ENCODE data around the gene MOGAT1. TPM values are rescaled to one million over a fixed set of nuclear protein-coding genes. Genes with fewer than 3 reads are reported as not detected.
A peak's percentile ranks its signal among the peaks of the same experiment; 100 is the strongest.

MOGAT1 gene
- total and polyA plus RNA-seq, 2 of the 13 experiments (the other 11 are each of a cell fraction or from before 2014, with no cell fraction given): 0.98 to 4.3 TPM

DNA sequence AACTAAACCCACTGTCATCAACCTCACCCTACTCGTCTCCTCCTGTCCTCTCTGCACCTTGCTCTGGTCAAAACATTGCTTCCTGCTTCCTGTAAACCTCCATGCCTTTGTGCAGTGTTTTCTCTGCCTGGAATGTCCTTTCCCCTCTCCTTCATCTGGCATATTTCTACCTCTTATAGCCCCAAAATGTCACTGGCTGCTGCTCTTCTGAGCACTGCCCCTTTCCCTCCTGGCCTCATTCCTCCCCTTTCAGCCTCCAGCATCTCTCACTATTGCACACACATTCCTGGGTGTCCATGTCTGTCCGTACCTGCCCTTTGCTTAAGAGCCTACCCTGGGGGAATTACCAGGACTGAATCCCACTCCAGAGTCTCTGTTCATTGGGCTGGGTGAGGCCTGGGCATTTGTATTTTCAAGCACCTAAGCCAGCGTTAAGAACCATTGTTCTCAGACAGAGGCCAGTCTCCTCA lies 84.9 kb downstream of the MOGAT1 start (continued):
- TF ChIP-seq, protein P1, sequence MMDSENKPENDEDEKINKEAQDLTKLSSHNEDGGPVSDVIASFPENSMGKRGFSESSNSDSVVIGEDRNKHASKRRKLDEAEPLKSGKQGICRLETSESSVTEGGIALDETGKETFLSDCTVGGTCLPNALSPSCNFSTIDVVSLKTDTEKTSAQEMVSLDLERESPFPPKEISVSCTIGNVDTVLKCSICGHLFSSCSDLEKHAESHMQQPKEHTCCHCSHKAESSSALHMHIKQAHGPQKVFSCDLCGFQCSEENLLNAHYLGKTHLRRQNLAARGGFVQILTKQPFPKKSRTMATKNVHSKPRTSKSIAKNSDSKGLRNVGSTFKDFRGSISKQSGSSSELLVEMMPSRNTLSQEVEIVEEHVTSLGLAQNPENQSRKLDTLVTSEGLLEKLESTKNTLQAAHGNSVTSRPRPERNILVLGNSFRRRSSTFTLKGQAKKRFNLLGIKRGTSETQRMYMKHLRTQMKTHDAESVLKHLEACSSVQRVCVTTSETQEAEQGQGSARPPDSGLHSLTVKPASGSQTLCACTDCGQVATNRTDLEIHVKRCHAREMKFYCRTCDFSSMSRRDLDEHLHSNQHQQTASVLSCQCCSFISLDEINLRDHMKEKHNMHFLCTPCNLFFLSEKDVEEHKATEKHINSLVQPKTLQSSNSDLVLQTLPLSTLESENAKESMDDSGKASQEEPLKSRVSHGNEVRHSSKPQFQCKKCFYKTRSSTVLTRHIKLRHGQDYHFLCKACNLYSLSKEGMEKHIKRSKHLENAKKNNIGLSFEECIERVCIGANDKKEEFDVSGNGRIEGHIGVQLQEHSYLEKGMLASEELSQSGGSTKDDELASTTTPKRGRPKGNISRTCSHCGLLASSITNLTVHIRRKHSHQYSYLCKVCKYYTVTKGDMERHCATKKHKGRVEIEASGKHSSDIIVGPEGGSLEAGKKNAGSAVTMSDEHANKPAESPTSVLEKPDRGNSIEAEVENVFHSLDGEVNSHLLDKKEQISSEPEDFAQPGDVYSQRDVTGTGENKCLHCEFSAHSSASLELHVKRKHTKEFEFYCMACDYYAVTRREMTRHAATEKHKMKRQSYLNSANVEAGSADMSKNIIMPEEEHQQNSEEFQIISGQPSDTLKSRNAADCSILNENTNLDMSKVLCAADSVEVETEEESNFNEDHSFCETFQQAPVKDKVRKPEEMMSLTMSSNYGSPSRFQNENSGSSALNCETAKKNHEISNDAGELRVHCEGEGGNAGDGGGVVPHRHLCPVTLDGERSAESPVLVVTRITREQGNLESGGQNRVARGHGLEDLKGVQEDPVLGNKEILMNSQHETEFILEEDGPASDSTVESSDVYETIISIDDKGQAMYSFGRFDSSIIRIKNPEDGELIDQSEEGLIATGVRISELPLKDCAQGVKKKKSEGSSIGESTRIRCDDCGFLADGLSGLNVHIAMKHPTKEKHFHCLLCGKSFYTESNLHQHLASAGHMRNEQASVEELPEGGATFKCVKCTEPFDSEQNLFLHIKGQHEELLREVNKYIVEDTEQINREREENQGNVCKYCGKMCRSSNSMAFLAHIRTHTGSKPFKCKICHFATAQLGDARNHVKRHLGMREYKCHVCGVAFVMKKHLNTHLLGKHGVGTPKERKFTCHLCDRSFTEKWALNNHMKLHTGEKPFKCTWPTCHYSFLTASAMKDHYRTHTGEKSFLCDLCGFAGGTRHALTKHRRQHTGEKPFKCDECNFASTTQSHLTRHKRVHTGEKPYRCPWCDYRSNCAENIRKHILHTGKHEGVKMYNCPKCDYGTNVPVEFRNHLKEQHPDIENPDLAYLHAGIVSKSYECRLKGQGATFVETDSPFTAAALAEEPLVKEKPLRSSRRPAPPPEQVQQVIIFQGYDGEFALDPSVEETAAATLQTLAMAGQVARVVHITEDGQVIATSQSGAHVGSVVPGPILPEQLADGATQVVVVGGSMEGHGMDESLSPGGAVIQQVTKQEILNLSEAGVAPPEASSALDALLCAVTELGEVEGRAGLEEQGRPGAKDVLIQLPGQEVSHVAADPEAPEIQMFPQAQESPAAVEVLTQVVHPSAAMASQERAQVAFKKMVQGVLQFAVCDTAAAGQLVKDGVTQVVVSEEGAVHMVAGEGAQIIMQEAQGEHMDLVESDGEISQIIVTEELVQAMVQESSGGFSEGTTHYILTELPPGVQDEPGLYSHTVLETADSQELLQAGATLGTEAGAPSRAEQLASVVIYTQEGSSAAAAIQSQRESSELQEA (CRISPR knock-in tag; IDR thresholded peaks at IDR 0.05; ENCODE audit: not compliant biosample characterization): peak; percentile 25
- TF ChIP-seq MEIS1 (CRISPR knock-in tag; IDR thresholded peaks at IDR 0.05; ENCODE audit: borderline replicate concordance) (0 out of 2 replicates have a peak, but pooled peaks have one; percentile 43), GTF3A (CRISPR knock-in tag; conservative IDR thresholded peaks at IDR 0.05) (0 out of 2 replicates have a peak, but pooled peaks have one; percentile 62), ZNF83 (CRISPR knock-in tag; IDR thresholded peaks at IDR 0.05; ENCODE audit: borderline replicate concordance) (no peak), TEAD3 (CRISPR knock-in tag; optimal IDR thresholded peaks at IDR 0.05; ENCODE audit: borderline replicate concordance) (peak; percentile 95), KLF11 (CRISPR knock-in tag; IDR thresholded peaks at IDR 0.05) (no peak)
- TF ChIP-seq, protein P2, sequence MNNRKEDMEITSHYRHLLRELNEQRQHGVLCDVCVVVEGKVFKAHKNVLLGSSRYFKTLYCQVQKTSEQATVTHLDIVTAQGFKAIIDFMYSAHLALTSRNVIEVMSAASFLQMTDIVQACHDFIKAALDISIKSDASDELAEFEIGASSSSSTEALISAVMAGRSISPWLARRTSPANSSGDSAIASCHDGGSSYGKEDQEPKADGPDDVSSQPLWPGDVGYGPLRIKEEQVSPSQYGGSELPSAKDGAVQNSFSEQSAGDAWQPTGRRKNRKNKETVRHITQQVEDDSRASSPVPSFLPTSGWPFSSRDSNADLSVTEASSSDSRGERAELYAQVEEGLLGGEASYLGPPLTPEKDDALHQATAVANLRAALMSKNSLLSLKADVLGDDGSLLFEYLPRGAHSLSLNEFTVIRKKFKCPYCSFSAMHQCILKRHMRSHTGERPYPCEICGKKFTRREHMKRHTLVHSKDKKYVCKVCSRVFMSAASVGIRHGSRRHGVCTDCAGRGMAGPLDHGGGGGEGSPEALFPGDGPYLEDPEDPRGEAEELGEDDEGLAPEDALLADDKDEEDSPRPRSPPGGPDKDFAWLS (CRISPR knock-in tag; IDR thresholded peaks at IDR 0.05; ENCODE audit: borderline replicate concordance): no peak
- TF ChIP-seq, protein P3, sequence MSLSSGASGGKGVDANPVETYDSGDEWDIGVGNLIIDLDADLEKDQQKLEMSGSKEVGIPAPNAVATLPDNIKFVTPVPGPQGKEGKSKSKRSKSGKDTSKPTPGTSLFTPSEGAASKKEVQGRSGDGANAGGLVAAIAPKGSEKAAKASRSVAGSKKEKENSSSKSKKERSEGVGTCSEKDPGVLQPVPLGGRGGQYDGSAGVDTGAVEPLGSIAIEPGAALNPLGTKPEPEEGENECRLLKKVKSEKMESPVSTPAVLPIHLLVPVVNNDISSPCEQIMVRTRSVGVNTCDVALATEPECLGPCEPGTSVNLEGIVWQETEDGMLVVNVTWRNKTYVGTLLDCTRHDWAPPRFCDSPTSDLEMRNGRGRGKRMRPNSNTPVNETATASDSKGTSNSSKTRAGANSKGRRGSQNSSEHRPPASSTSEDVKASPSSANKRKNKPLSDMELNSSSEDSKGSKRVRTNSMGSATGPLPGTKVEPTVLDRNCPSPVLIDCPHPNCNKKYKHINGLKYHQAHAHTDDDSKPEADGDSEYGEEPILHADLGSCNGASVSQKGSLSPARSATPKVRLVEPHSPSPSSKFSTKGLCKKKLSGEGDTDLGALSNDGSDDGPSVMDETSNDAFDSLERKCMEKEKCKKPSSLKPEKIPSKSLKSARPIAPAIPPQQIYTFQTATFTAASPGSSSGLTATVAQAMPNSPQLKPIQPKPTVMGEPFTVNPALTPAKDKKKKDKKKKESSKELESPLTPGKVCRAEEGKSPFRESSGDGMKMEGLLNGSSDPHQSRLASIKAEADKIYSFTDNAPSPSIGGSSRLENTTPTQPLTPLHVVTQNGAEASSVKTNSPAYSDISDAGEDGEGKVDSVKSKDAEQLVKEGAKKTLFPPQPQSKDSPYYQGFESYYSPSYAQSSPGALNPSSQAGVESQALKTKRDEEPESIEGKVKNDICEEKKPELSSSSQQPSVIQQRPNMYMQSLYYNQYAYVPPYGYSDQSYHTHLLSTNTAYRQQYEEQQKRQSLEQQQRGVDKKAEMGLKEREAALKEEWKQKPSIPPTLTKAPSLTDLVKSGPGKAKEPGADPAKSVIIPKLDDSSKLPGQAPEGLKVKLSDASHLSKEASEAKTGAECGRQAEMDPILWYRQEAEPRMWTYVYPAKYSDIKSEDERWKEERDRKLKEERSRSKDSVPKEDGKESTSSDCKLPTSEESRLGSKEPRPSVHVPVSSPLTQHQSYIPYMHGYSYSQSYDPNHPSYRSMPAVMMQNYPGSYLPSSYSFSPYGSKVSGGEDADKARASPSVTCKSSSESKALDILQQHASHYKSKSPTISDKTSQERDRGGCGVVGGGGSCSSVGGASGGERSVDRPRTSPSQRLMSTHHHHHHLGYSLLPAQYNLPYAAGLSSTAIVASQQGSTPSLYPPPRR (CRISPR knock-in tag; IDR thresholded peaks at IDR 0.05; ENCODE audit: borderline replicate concordance): peak; percentile 36; the same call in 1 of the 2 replicates
- TF ChIP-seq, protein P4, sequence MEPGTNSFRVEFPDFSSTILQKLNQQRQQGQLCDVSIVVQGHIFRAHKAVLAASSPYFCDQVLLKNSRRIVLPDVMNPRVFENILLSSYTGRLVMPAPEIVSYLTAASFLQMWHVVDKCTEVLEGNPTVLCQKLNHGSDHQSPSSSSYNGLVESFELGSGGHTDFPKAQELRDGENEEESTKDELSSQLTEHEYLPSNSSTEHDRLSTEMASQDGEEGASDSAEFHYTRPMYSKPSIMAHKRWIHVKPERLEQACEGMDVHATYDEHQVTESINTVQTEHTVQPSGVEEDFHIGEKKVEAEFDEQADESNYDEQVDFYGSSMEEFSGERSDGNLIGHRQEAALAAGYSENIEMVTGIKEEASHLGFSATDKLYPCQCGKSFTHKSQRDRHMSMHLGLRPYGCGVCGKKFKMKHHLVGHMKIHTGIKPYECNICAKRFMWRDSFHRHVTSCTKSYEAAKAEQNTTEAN (CRISPR knock-in tag; conservative IDR thresholded peaks at IDR 0.05): 0 out of 2 replicates have a peak, but pooled peaks have one; percentile 44
- TF ChIP-seq, protein P5, sequence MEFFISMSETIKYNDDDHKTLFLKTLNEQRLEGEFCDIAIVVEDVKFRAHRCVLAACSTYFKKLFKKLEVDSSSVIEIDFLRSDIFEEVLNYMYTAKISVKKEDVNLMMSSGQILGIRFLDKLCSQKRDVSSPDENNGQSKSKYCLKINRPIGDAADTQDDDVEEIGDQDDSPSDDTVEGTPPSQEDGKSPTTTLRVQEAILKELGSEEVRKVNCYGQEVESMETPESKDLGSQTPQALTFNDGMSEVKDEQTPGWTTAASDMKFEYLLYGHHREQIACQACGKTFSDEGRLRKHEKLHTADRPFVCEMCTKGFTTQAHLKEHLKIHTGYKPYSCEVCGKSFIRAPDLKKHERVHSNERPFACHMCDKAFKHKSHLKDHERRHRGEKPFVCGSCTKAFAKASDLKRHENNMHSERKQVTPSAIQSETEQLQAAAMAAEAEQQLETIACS (CRISPR knock-in tag; IDR thresholded peaks at IDR 0.05): no peak

All from HepG2 (cell line).